Pancreas (tissue), 10 donors: ENCODE data around the gene SFSWAP. TPM values are rescaled to one million over a fixed set of nuclear protein-coding genes. Genes with fewer than 3 reads are reported as not detected.

Experiments
- ATAC-seq, 4 donors: fragments of 200-7000 bp; cut with Tn5 transposase; one replicate each; pipeline versions ENCODE4 v1.8.0 to v1.9.1; 2020; ENCODE audit warnings: mild to moderate bottlenecking in 4 of 4, moderate library complexity in 4 of 4
- DNase-seq, 6 donors: peaks; one replicate each; pipeline ENCODE4 v3.0.0-alpha.2; 2020
- FAIRE-seq: peaks from 2 replicates; lab custom pipeline; 2012; peaks lifted over from hg19 to GRCh38; lab: Jason Lieb, UNC
- H3K27ac ChIP-seq, 4 donors: fragments of 200-600 bp; sonication (generic); 1 replicate in 3 of 4; 2 replicates in 1 of 4; pipeline versions ENCODE4 v1.5.0 to v1.8.0; 2020
- H3K27me3 ChIP-seq, 4 donors: fragments of 200-600 bp; one replicate each; pipeline ENCODE4 v1.8.0; 2021
- H3K36me3 ChIP-seq, 3 donors: fragments of 200-600 bp; sonication (generic) in 1 of 3; one replicate each; pipeline versions ENCODE4 v1.5.0 to v1.8.0; 2020 to 2021
- H3K4me1 ChIP-seq, 3 donors: fragments of 200-600 bp; one replicate each; pipeline ENCODE4 v1.8.0; 2021
- H3K4me3 ChIP-seq, 4 donors: fragments of 200-600 bp; sonication (generic) in 2 of 4; one replicate each; pipeline versions ENCODE4 v1.5.0 to v1.8.0; 2020 to 2021
- H3K9me3 ChIP-seq, 4 donors: fragments of 200-600 bp; one replicate each; pipeline ENCODE4 v1.8.0; 2021
- WGBS, 2 donors: extraction: QIAGEN DNeasy Blood & Tissue Kit; methylation state at CpG; one replicate each; pipeline ENCODE4 v1.1.7; 2013; 5-methylcytosine and 5-hydroxymethylcytosine counted together
- intact Hi-C, 3 donors: fragments of 100-400 bp; cut with DNase I; formaldehyde crosslinking; loops; one replicate each; pipeline versions ENCODE4 v1.11.1 to v1.14.2; 2022
- polyA plus RNA-seq, 2 donors: library from polyadenylated mRNA; stranded (reverse); fragments of 200-250 nt; gene quantifications; one replicate each; pipeline ENCODE4 v1.2.3, GENCODE V29; 2013
- total RNA-seq, 6 donors: library from RNA; stranded (reverse); fragmentation: NEBNext Ultra II Directional in 4 of 6; extraction: Animal tissue kit (Norgen Biotek cat#: 25700) in 4 of 6; gene quantifications; one replicate each; pipeline versions ENCODE4 v1.2.1 to v1.2.4, GENCODE V29; 2021 to 2023
- TF ChIP-seq, protein P1 (sequence below), 4 donors: fragments of 200-600 bp; sonication (generic) in 3 of 4; IDR thresholded peaks; one replicate each; pipeline versions ENCODE4 v1.5.0 to v1.8.0; 2021; ENCODE audit warnings: antibody characterized with exemption in 4 of 4
- donor health status: healthy with polysubstance abuse.
- donor health status: DM: no; HTN: no; CAD: no; lungs with moderate emphysema.
- donor health status: DM: no; HTN: no; CAD: no.
- donor health status: control.
- donor health status: control.
- donor health status: Bipolar disorder and iron deficiency.
- donor health status: DM: yes; HTN: yes; CAD: no.
- donor health status: DM: no; HTN: no; CAD: no.
- donor health status: DM: no; HTN: no; CAD: no.
- donor health status: DM: yes; HTN: yes; CAD: no.

SFSWAP gene
- total and polyA plus RNA-seq, 8 donors: 12.9 to 50.7 (median 20.6) TPM

DNA sequence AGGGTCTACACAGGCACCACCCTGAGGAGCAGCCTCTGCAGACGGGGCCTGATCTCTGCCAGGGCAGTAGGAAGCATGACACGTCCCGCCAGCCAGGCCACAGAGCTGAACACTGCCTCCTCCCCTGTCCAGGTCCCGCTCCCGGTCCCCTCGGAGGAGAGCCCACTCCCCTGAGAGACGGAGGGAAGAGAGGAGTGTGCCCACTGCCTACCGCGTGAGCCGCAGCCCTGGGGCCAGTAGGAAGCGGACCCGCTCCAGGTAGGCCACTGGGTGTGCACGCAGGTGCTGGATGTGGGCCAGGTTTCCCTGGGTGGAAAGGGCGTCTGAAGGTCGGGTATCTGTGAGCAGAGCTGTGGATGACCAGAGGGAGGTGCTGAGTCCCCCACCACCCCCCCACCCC, 75.4 kb downstream of the SFSWAP start:
- no peaks in the 10 kb centered on the region for H3K27me3 ChIP-seq
- no peaks in the 10 kb centered on the region for H3K4me1 ChIP-seq
- FAIRE-seq: no peak
- peaks cover 0 to 50% (median 4%) of the 10 kb centered on the region in 3 donors for H3K36me3 ChIP-seq
- H3K9me3 ChIP-seq: no peaks in the 10 kb centered on the region
- TF ChIP-seq, protein P1, sequence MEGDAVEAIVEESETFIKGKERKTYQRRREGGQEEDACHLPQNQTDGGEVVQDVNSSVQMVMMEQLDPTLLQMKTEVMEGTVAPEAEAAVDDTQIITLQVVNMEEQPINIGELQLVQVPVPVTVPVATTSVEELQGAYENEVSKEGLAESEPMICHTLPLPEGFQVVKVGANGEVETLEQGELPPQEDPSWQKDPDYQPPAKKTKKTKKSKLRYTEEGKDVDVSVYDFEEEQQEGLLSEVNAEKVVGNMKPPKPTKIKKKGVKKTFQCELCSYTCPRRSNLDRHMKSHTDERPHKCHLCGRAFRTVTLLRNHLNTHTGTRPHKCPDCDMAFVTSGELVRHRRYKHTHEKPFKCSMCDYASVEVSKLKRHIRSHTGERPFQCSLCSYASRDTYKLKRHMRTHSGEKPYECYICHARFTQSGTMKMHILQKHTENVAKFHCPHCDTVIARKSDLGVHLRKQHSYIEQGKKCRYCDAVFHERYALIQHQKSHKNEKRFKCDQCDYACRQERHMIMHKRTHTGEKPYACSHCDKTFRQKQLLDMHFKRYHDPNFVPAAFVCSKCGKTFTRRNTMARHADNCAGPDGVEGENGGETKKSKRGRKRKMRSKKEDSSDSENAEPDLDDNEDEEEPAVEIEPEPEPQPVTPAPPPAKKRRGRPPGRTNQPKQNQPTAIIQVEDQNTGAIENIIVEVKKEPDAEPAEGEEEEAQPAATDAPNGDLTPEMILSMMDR (IDR thresholded peaks at IDR 0.05): no peak
- WGBS, 2 donors: 86 to 87% methylated on average over 15 of the region's 15 CpGs
- ATAC-seq: peak in 1 of 4 donors; percentile 17
- DNase-seq: peak in 1 of 6 donors; percentile 74
- no peak overlapping the region for H3K27ac ChIP-seq
- H3K4me3 ChIP-seq: no peak overlapping the region
- intact Hi-C loops: no loop called here

DNA sequence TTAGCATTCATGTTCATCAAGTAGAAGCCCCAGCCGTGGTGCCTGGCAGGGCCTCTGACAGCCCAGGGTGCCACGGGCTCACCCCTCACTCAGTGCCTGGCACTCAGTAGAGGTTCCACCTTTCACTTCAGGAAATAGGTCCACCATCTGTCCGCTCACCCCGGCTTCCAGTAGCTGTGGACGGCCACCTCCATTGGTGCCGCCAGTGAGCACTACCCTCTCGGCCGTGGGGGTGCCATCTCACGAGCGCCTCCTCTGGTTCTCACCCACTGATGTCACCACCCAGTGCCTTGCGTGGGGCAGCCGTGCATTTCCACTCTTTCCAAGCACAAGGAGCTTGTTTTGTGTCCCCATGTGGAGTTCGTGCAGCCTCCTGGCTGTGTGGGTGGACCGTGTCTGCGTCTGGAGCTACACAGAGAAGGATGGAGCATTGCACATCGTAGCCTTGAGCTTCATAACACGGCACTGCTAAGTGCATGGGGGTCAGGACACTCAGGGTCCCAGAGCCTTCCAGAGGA, 76.3 kb downstream of the SFSWAP start:
- FAIRE-seq (no peak), DNase-seq (no peak)
- H3K36me3 ChIP-seq: peaks cover 0 to 41% (median 4%) of the 10 kb centered on the region in 3 donors

DNA sequence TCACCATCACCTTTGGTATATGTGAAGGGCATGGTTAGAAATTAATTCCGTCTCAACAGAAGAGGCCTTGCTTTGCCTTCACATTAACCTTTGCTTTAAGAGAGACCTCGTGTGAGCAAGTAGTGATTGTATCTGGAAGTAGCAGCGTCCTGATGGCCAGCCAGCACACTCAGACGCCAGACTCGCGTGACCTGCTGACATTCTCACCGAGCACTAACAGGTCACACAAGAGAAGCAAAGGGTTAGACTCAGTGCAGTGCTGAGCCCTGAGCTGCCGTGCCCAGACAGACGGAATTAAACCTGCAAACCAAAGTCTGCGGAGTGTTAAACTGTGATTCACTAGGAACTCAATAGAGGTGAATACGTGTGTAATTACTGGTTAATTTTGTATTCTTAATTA, 77.2 kb downstream of the SFSWAP start:
- Histone ChIP-seq H3K4me3 (no peak overlapping the region), H3K36me3 (peaks cover 0 to 40% (median 4%) of the 10 kb centered on the region in 3 donors), H3K27me3 (no peaks in the 10 kb centered on the region), H3K27ac (no peak overlapping the region), H3K9me3 (no peaks in the 10 kb centered on the region), H3K4me1 (no peaks in the 10 kb centered on the region)
- no peak for FAIRE-seq
- ATAC-seq: no peak
- DNase-seq: no peak
- 90 to 92% methylated on average over 11 of the region's 11 CpGs for WGBS, 2 donors
- intact Hi-C loops: no loop called here
- TF ChIP-seq, protein P1 (IDR thresholded peaks at IDR 0.05): no peak

More for the DNA sequence above, 76.3 kb downstream of the SFSWAP start:
- Histone ChIP-seq H3K4me3 (no peak overlapping the region), H3K27ac (no peak overlapping the region), H3K9me3 (no peaks in the 10 kb centered on the region), H3K4me1 (no peaks in the 10 kb centered on the region), H3K27me3 (no peaks in the 10 kb centered on the region)
- WGBS, 2 donors: 95 to 96% methylated on average over 17 of the region's 17 CpGs
- intact Hi-C loops: no loop called here
- no peak for ATAC-seq
- TF ChIP-seq, protein P1 (IDR thresholded peaks at IDR 0.05): no peak

DNA sequence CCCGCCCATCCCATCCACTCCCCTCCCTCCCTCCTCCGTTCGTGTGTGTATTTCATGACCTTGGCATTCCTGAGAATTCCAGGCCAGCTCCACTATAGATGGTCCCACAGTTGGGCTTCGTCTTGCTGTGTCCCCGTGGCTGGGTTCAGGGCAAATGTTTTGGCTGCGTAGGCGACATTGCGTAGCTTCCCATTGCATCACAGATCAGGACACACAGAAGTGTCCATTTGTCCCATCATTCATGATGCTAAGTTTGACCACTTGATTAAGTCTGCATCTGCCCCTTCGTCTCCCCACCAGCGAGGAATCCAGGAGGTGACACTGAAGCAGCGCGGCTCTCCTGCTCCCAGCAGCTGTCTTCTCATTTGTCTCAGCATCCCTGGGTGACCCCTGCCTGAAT, 78.7 kb downstream of the SFSWAP start:
- Histone ChIP-seq H3K4me1 (no peaks in the 10 kb centered on the region), H3K4me3 (no peak overlapping the region), H3K27me3 (no peaks in the 10 kb centered on the region), H3K27ac (no peak overlapping the region), H3K9me3 (no peaks in the 10 kb centered on the region), H3K36me3 (peaks cover 0 to 45% (median 4%) of the 10 kb centered on the region in 3 donors)
- TF ChIP-seq, protein P1 (IDR thresholded peaks at IDR 0.05): no peak
- WGBS, 2 donors: 85 to 91% methylated on average over 12 of the region's 12 CpGs
- ATAC-seq (no peak), FAIRE-seq (no peak), DNase-seq (no peak)
- intact Hi-C loops: no loop called here

DNA sequence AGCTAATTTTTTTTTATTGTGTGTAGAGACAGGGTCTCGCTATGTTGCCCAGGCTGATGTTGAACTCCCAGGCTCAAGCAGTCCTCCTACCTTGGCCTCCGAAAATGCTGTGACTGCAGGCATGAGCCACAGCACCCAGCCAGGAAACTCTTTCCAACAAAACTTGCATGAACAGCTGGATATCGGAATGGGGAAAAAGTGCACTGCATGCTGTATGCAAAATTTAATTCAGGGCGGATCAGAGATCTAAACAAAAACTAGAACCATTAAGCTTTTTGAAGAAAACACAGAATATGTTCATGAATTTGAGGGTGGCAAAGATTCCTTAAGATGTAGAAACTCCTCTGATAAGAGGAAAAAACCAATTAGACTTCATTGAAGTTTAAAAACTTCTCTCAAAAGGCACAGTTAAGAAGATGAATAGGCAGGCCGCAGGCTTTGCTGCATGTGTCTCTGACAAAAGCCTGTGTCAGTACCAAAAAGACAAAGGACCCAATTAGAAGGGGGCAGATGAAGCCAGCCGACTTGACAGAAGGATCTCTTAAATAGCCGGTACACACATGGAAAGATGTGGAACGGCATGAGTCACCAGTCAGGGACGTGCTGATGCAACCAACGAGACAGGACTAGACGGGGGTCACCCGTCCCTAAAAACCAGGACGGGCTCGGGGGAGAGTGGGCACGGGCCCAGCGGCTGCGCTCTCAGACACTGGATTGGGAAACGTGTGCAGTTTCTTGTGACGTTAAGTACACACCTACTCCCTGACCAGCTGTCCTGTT, 82.5 kb downstream of the SFSWAP start:
- H3K9me3 ChIP-seq: no peaks in the 10 kb centered on the region
- FAIRE-seq: no peak
- intact Hi-C loops: no loop called here

More for the DNA sequence above, 82.5 kb downstream of the SFSWAP start:
- Histone ChIP-seq H3K27me3 (no peaks in the 10 kb centered on the region), H3K4me1 (no peaks in the 10 kb centered on the region), H3K36me3 (peaks cover 2 to 41% (median 6%) of the 10 kb centered on the region in 3 donors), H3K27ac (no peak overlapping the region), H3K4me3 (no peak overlapping the region)
- TF ChIP-seq, protein P1 (IDR thresholded peaks at IDR 0.05): no peak
- WGBS, 2 donors: 86 to 89% methylated on average over 19 of the region's 19 CpGs
- DNase-seq: no peak
- no peak for ATAC-seq
